Memory B cell (primary cell): ENCODE measurements around the gene UBL3.

Source experiments
- ATAC-seq: fragments of 150-1000 bp; cut with Tn5 transposase; 2 replicates; pipeline ENCODE4 v1.10.0; 2021; ENCODE audit warnings: low read depth, mild to moderate bottlenecking, moderate library complexity
- DNase-seq, 2 donors: peaks; one replicate each; pipeline ENCODE4 v3.0.0; 2022; ENCODE audit warnings: low spot score in 2 of 2
- H3K27ac Mint-ChIP-seq: one replicate; pipeline ENCODE4 v1.8.0; 2022; ENCODE audit warnings: mild to moderate bottlenecking, moderate library complexity, mixed read lengths
- H3K27me3 Mint-ChIP-seq: one replicate; pipeline ENCODE4 v1.8.0; 2022; ENCODE audit warnings: mixed read lengths
- H3K36me3 Mint-ChIP-seq: one replicate; pipeline ENCODE4 v1.8.0; 2022; ENCODE audit warnings: mild to moderate bottlenecking, mixed read lengths
- H3K4me1 Mint-ChIP-seq: one replicate; pipeline ENCODE4 v1.8.0; 2022; ENCODE audit warnings: mixed read lengths
- H3K4me3 Mint-ChIP-seq: one replicate; pipeline ENCODE4 v1.8.0; 2022; ENCODE audit warnings: mild to moderate bottlenecking, moderate library complexity, mixed read lengths
- H3K9me3 Mint-ChIP-seq: one replicate; pipeline ENCODE4 v1.8.0; 2022; ENCODE audit warnings: mixed read lengths

UBL3 gene

GRCh38 chr13:29810898-29811297 is 39.5 kb downstream of the UBL3 start:
- H3K9me3 Mint-ChIP-seq = no peaks in the 10 kb centered on the region
- no peaks in the 10 kb centered on the region for H3K27me3 Mint-ChIP-seq
- H3K27ac Mint-ChIP-seq = no peak overlapping the region
- H3K4me3 Mint-ChIP-seq = no peak overlapping the region
- no peaks in the 10 kb centered on the region for H3K36me3 Mint-ChIP-seq
- peaks cover 23% of the 10 kb centered on the region for H3K4me1 Mint-ChIP-seq
- ATAC-seq = no peak
- no peak for DNase-seq

GRCh38 chr13:29810145-29810742 is 40.2 kb downstream of the UBL3 start:
- no peak overlapping the region for H3K27ac Mint-ChIP-seq
- H3K27me3 Mint-ChIP-seq = no peaks in the 10 kb centered on the region
- no peaks in the 10 kb centered on the region for H3K9me3 Mint-ChIP-seq
- DNase-seq (no peak), ATAC-seq (no peak)
- H3K4me3 Mint-ChIP-seq = no peak overlapping the region
- peaks cover 18% of the 10 kb centered on the region for H3K4me1 Mint-ChIP-seq
- no peaks in the 10 kb centered on the region for H3K36me3 Mint-ChIP-seq

- Mint-ChIP-seq H3K36me3 (peaks cover 2% of the 10 kb centered on the region), H3K27me3 (no peaks in the 10 kb centered on the region), H3K9me3 (no peaks in the 10 kb centered on the region), H3K4me3 (no peak overlapping the region), H3K27ac (no peak overlapping the region), H3K4me1 (peaks cover 16% of the 10 kb centered on the region)
- ATAC-seq = no peak
- no peak for DNase-seq
Observed at GRCh38 chr13:29808264-29808663, 42.2 kb downstream of the UBL3 start.

GRCh38 chr13:29805994-29806979 is 44.1 kb downstream of the UBL3 start:
- Mint-ChIP-seq H3K4me3 (no peak overlapping the region), H3K27ac (no peak overlapping the region), H3K4me1 (peaks cover 12% of the 10 kb centered on the region), H3K9me3 (no peaks in the 10 kb centered on the region), H3K36me3 (peaks cover 2% of the 10 kb centered on the region), H3K27me3 (no peaks in the 10 kb centered on the region)
- DNase-seq = no peak
- ATAC-seq = no peak

GRCh38 chr13:29803221-29803620 is 47.2 kb downstream of the UBL3 start:
- H3K4me1 Mint-ChIP-seq = peaks cover 3% of the 10 kb centered on the region
- H3K9me3 Mint-ChIP-seq = no peaks in the 10 kb centered on the region
- H3K36me3 Mint-ChIP-seq = peaks cover 2% of the 10 kb centered on the region
- DNase-seq (no peak), ATAC-seq (no peak)
- no peak overlapping the region for H3K27ac Mint-ChIP-seq
- no peak overlapping the region for H3K4me3 Mint-ChIP-seq
- H3K27me3 Mint-ChIP-seq = no peaks in the 10 kb centered on the region

GRCh38 chr13:29802621-29803020 is 47.8 kb downstream of the UBL3 start:
- DNase-seq = no peak

GRCh38 chr13:29801737-29802305 is 48.6 kb downstream of the UBL3 start:
- ATAC-seq (no peak), DNase-seq (no peak)
- Mint-ChIP-seq H3K9me3 (no peaks in the 10 kb centered on the region), H3K27ac (no peak overlapping the region), H3K4me1 (peaks cover 5% of the 10 kb centered on the region), H3K27me3 (no peaks in the 10 kb centered on the region), H3K4me3 (no peak overlapping the region), H3K36me3 (peaks cover 2% of the 10 kb centered on the region)

More at GRCh38 chr13:29802621-29803020, 47.8 kb downstream of the UBL3 start:
- H3K4me1 Mint-ChIP-seq = peaks cover 5% of the 10 kb centered on the region
- no peak for ATAC-seq
- no peaks in the 10 kb centered on the region for H3K27me3 Mint-ChIP-seq
- H3K36me3 Mint-ChIP-seq = peaks cover 2% of the 10 kb centered on the region
- H3K4me3 Mint-ChIP-seq = no peak overlapping the region
- H3K9me3 Mint-ChIP-seq = no peaks in the 10 kb centered on the region
- H3K27ac Mint-ChIP-seq = no peak overlapping the region

- no peak for ATAC-seq
- Mint-ChIP-seq H3K4me3 (no peak overlapping the region), H3K27me3 (no peaks in the 10 kb centered on the region), H3K4me1 (peaks cover 5% of the 10 kb centered on the region), H3K27ac (no peak overlapping the region), H3K9me3 (no peaks in the 10 kb centered on the region), H3K36me3 (peaks cover 2% of the 10 kb centered on the region)
- DNase-seq = no peak
Observed at GRCh38 chr13:29801102-29801501, 49.3 kb downstream of the UBL3 start.

GRCh38 chr13:29800687-29801086 is 49.7 kb downstream of the UBL3 start:
- no peak overlapping the region for H3K4me3 Mint-ChIP-seq
- DNase-seq (no peak), ATAC-seq (no peak)
- H3K4me1 Mint-ChIP-seq = peaks cover 5% of the 10 kb centered on the region
- H3K27ac Mint-ChIP-seq = no peak overlapping the region
- H3K27me3 Mint-ChIP-seq = no peaks in the 10 kb centered on the region
- H3K36me3 Mint-ChIP-seq = peaks cover 2% of the 10 kb centered on the region
- no peaks in the 10 kb centered on the region for H3K9me3 Mint-ChIP-seq

- ATAC-seq (no peak), DNase-seq (no peak)
- no peak overlapping the region for H3K27ac Mint-ChIP-seq
- no peaks in the 10 kb centered on the region for H3K27me3 Mint-ChIP-seq
- H3K36me3 Mint-ChIP-seq = no peaks in the 10 kb centered on the region
- peaks cover 14% of the 10 kb centered on the region for H3K4me1 Mint-ChIP-seq
- no peaks in the 10 kb centered on the region for H3K9me3 Mint-ChIP-seq
- no peak overlapping the region for H3K4me3 Mint-ChIP-seq
Observed at GRCh38 chr13:29799041-29799440, 51.4 kb downstream of the UBL3 start.

GRCh38 chr13:29791997-29792780 is 58.2 kb downstream of the UBL3 start:
- Mint-ChIP-seq H3K4me3 (no peak overlapping the region), H3K27me3 (no peaks in the 10 kb centered on the region)
- DNase-seq = no peak

GRCh38 chr13:29791508-29791907 is 58.9 kb downstream of the UBL3 start:
- ATAC-seq (no peak), DNase-seq (no peak)
- Mint-ChIP-seq H3K27me3 (no peaks in the 10 kb centered on the region), H3K27ac (no peak overlapping the region), H3K9me3 (no peaks in the 10 kb centered on the region), H3K4me3 (no peak overlapping the region), H3K4me1 (peaks cover 33% of the 10 kb centered on the region), H3K36me3 (no peaks in the 10 kb centered on the region)

More at GRCh38 chr13:29791997-29792780, 58.2 kb downstream of the UBL3 start:
- Mint-ChIP-seq H3K4me1 (peaks cover 33% of the 10 kb centered on the region), H3K27ac (no peak overlapping the region), H3K9me3 (no peaks in the 10 kb centered on the region), H3K36me3 (no peaks in the 10 kb centered on the region)
- no peak for ATAC-seq

GRCh38 chr13:29786698-29787097 is 63.7 kb downstream of the UBL3 start:
- H3K4me1 Mint-ChIP-seq = peaks cover 30% of the 10 kb centered on the region

GRCh38 chr13:29785978-29786377 is 64.4 kb downstream of the UBL3 start:
- DNase-seq (no peak), ATAC-seq (no peak)
- Mint-ChIP-seq H3K27ac (peak overlapping the region; percentile 22), H3K4me1 (peaks cover 27% of the 10 kb centered on the region), H3K9me3 (no peaks in the 10 kb centered on the region), H3K4me3 (no peak overlapping the region), H3K36me3 (no peaks in the 10 kb centered on the region), H3K27me3 (no peaks in the 10 kb centered on the region)

More at GRCh38 chr13:29786698-29787097, 63.7 kb downstream of the UBL3 start:
- Mint-ChIP-seq H3K36me3 (no peaks in the 10 kb centered on the region), H3K27me3 (no peaks in the 10 kb centered on the region), H3K4me3 (no peak overlapping the region), H3K9me3 (no peaks in the 10 kb centered on the region), H3K27ac (no peak overlapping the region)
- DNase-seq (no peak), ATAC-seq (no peak)
